ENCODE data around the gene DCAKD. TPM values are rescaled to one million over a fixed set of nuclear protein-coding genes. Genes with fewer than 3 reads are reported as not detected.

The DCAKD gene
- total RNA-seq, 1 experiment from 2014 or later = 57.7 TPM

- TF ChIP-seq ZNF263 (CRISPR knock-in tag; IDR thresholded peaks at IDR 0.05; ENCODE audit: low read depth) (peak; percentile 24; the same call in 1 of the 2 replicates), HMGXB4 (CRISPR knock-in tag; IDR thresholded peaks at IDR 0.05) (peak; percentile 69; the same call in 1 of the 2 replicates), MYBL2 (CRISPR knock-in tag; IDR thresholded peaks at IDR 0.05) (no peak), ZBTB21 (CRISPR knock-in tag; IDR thresholded peaks at IDR 0.05; ENCODE audit: borderline replicate concordance) (no peak), E2F5 (CRISPR knock-in tag; IDR thresholded peaks at IDR 0.05) (0 out of 2 replicates have a peak, but pooled peaks have one; percentile 50), PREB (CRISPR knock-in tag; IDR thresholded peaks at IDR 0.05; ENCODE audit: borderline replicate concordance) (0 out of 2 replicates have a peak, but pooled peaks have one; percentile 14)
These were observed 29.7 kb downstream of the DCAKD start (continued) for GRCh38 chr17:45021607-45022287.

GRCh38 chr17:45020354-45021138, 30.9 kb downstream of the DCAKD start:
- H3K27me3 Mint-ChIP-seq (ENCODE audit: low read depth) = peaks cover 43% of the 10 kb centered on the region
- peaks cover 30% of the 10 kb centered on the region for H3K4me1 Mint-ChIP-seq
- TF ChIP-seq ZSCAN18 (CRISPR knock-in tag; IDR thresholded peaks at IDR 0.05) (no peak), ZNF671 (CRISPR knock-in tag; IDR thresholded peaks at IDR 0.05) (0 out of 2 replicates have a peak, but pooled peaks have one; percentile 20), CREB1 (CRISPR knock-in tag; IDR thresholded peaks at IDR 0.05) (no peak)
- peak; percentile 46 for DNase-seq (ENCODE audit: low spot score)
- no peaks in the 10 kb centered on the region for H3K9me3 Mint-ChIP-seq
- no peak overlapping the region for H3K27ac Mint-ChIP-seq
- ChIA-PET CTCF (interaction anchor here (0.5 to 8.0 kb wide), 30 partner anchors 9 to 900 kb away, joined by 3 to 177 read pairs (median 6); partner anchors contain the start of genes ACBD4, C1QL1, EFTUD2 and KIF18B), POLR2A (interaction anchor here (0.6 to 0.8 kb wide), 4 partner anchors 26 to 245 kb away, joined by 3 to 5 read pairs (median 3); no protein-coding TSS in a partner anchor)
- peak overlapping the region; percentile 66 for H3K4me3 Mint-ChIP-seq
- 0 out of 2 replicates have a peak, but pooled peaks cover 3% of the 10 kb centered on the region for H3K36me3 Mint-ChIP-seq
- ATAC-seq = peak; percentile 15

- POLR2A ChIA-PET = interaction anchor here (0.6 to 0.8 kb wide), 2 partner anchors 36 to 99 kb away, joined by 4 to 6 read pairs; no protein-coding TSS in a partner anchor
- peak; percentile 38 for DNase-seq (ENCODE audit: low spot score)
- H3K4me1 Mint-ChIP-seq = peaks cover 30% of the 10 kb centered on the region
These were observed 32.4 kb downstream of the DCAKD start for GRCh38 chr17:45018848-45019711.

More at GRCh38 chr17:45018848-45019711, 32.4 kb downstream of the DCAKD start:
- peak overlapping the region; percentile 94 for H3K4me3 Mint-ChIP-seq
- TF ChIP-seq MLX (CRISPR knock-in tag; IDR thresholded peaks at IDR 0.05) (0 out of 2 replicates have a peak, but pooled peaks have one; percentile 31), HMGA2 (CRISPR knock-in tag; IDR thresholded peaks at IDR 0.05) (no peak), E2F5 (CRISPR knock-in tag; IDR thresholded peaks at IDR 0.05) (0 out of 2 replicates have a peak, but pooled peaks have one; percentile 32), HMGXB4 (CRISPR knock-in tag; IDR thresholded peaks at IDR 0.05) (0 out of 2 replicates have a peak, but pooled peaks have one; percentile 23), ELF4 (CRISPR knock-in tag; IDR thresholded peaks at IDR 0.05; ENCODE audit: low read depth) (no peak), ZNF121 (CRISPR knock-in tag; IDR thresholded peaks at IDR 0.05) (peak; percentile 95), ZNF423 (CRISPR knock-in tag; IDR thresholded peaks at IDR 0.05) (peak; percentile 92), USF2 (CRISPR knock-in tag; IDR thresholded peaks at IDR 0.05) (no peak)
- peaks cover 43% of the 10 kb centered on the region for H3K27me3 Mint-ChIP-seq (ENCODE audit: low read depth)
- CTCF ChIA-PET = interaction anchor here (0.6 to 8.0 kb wide), 15 partner anchors 10 to 124 kb away, joined by 3 to 177 read pairs (median 5); partner anchors contain the start of genes ACBD4, C1QL1 and EFTUD2
- no peak overlapping the region for H3K27ac Mint-ChIP-seq
- peak; percentile 10 for ATAC-seq
- H3K9me3 Mint-ChIP-seq = no peaks in the 10 kb centered on the region
- H3K36me3 Mint-ChIP-seq = 0 out of 2 replicates have a peak, but pooled peaks cover 2% of the 10 kb centered on the region
